IMR-90 (cell line): ENCODE measurements around the gene LRG1. TPM values are rescaled to one million over a fixed set of nuclear protein-coding genes. Genes with fewer than 3 reads are reported as not detected.

Source experiments
- ATAC-seq: fragments of 200-7000 bp; cut with Tn5 transposase; 2 replicates; pipeline ENCODE4 v1.9.1; 2020; ENCODE audit warnings: low read depth, mild to moderate bottlenecking, moderate library complexity
- BruUV-seq: library from RNA; stranded (reverse); fragments of 400-500 nt; replicated peaks from 2 replicates; lab custom pipeline; 2021; lab: Mats Ljungman, UMichigan
- CTCF ChIA-PET: fragments of 300-600 bp; formaldehyde crosslinking; extraction: SDS; loops from one replicate; lab custom pipeline; 2021; ENCODE audit warnings: antibody characterized with exemption; lab: Yijun Ruan, JAX
- POLR2A ChIA-PET: fragments of 300-600 bp; sonication (Branson Sonifier 250); formaldehyde crosslinking; loops from one replicate; lab custom pipeline; 2022; ENCODE audit warnings: antibody characterized with exemption; ENCODE audit not compliant: unreplicated experiment; lab: Charles Lee
- DNase-seq: peaks from one replicate; pipeline ENCODE4 v3.0.0; 2013
- H2AFZ ChIP-seq: replicated peaks from 2 replicates; pipeline ENCODE3; 2013; ENCODE audit warnings: low read length, mild to moderate bottlenecking; ENCODE audit not compliant: poor library complexity
- H2AK5ac ChIP-seq: 2 replicates; pipeline ENCODE4 v1.6.1; 2013; ENCODE audit warnings: low read depth, low read length, inconsistent platforms
- H2AK9ac ChIP-seq: replicated peaks from 2 replicates; pipeline ENCODE3; 2013; ENCODE audit warnings: mild to moderate bottlenecking, low read depth, low read length, moderate library complexity; ENCODE audit not compliant: poor library complexity
- H2BK120ac ChIP-seq: 2 replicates; pipeline ENCODE4 v1.6.1; 2013; ENCODE audit warnings: low read depth, low read length, inconsistent platforms
- H2BK15ac ChIP-seq: 3 replicates; pipeline ENCODE4 v1.6.1; 2013; ENCODE audit warnings: low read depth, low read length, inconsistent platforms
- H2BK20ac ChIP-seq: 2 replicates; pipeline ENCODE4 v1.6.1; 2013; ENCODE audit warnings: low read depth, mild to moderate bottlenecking, inconsistent platforms, low read length, moderate library complexity
- H2BK5ac ChIP-seq: 2 replicates; pipeline ENCODE4 v1.6.1; 2013; ENCODE audit warnings: mild to moderate bottlenecking, low read depth, low read length, inconsistent platforms; ENCODE audit not compliant: poor library complexity, severe bottlenecking
- H3K14ac ChIP-seq: replicated peaks from 2 replicates; pipeline ENCODE4 v1.6.1; 2013; ENCODE audit warnings: low read depth, low read length, inconsistent platforms
- H3K18ac ChIP-seq: 2 replicates; pipeline ENCODE4 v1.6.1; 2013; ENCODE audit warnings: low read depth, low read length, control low read depth
- H3K23ac ChIP-seq: 2 replicates; pipeline ENCODE4 v1.6.1; 2013; ENCODE audit warnings: low read depth, low read length, inconsistent platforms
- H3K27ac ChIP-seq: 2 replicates; pipeline ENCODE4 v1.5.1; 2013; ENCODE audit warnings: mild to moderate bottlenecking, control low read depth, low read length; ENCODE audit not compliant: insufficient read depth
- H3K27me3 ChIP-seq: 2 replicates; pipeline ENCODE4 v1.6.1; 2013; ENCODE audit warnings: low read length; ENCODE audit not compliant: control insufficient read depth, insufficient read depth
- H3K36me3 ChIP-seq: 2 replicates; pipeline ENCODE4 v1.6.1; 2013; ENCODE audit warnings: low read length, mixed read lengths; ENCODE audit not compliant: control insufficient read depth, insufficient read depth
- H3K4ac ChIP-seq: 2 replicates; pipeline ENCODE4 v1.6.1; 2013; ENCODE audit warnings: low read depth, low read length, inconsistent platforms
- H3K4me1 ChIP-seq: 2 replicates; pipeline ENCODE4 v1.6.1; 2013; ENCODE audit warnings: low read length, mixed read lengths; ENCODE audit not compliant: control insufficient read depth, insufficient read depth
- H3K4me2 ChIP-seq: 2 replicates; pipeline ENCODE4 v1.6.1; 2013; ENCODE audit warnings: low read depth, mild to moderate bottlenecking, control low read depth, low read length, moderate library complexity
- H3K4me3 ChIP-seq: 2 replicates; pipeline ENCODE4 v1.5.1; 2013; ENCODE audit warnings: low read depth, mild to moderate bottlenecking, control low read depth, low read length, moderate library complexity; ENCODE audit not compliant: insufficient read depth
- H3K56ac ChIP-seq: 2 replicates; pipeline ENCODE4 v1.6.1; 2013; ENCODE audit warnings: low read length, inconsistent platforms; ENCODE audit not compliant: insufficient read depth; ENCODE audit errors: extremely low read depth
- H3K79me1 ChIP-seq, 2 experiments: 2 replicates each; pipeline ENCODE4 v1.6.1; 2013; ENCODE audit warnings: low read length in 2 of 2, inconsistent platforms in 1 of 2, low read depth in 1 of 2
- H3K9ac ChIP-seq: 2 replicates; pipeline ENCODE4 v1.6.1; 2013; ENCODE audit warnings: low read depth, low read length, control low read depth
- H3K9me1 ChIP-seq: 2 replicates; pipeline ENCODE4 v1.6.1; 2013; ENCODE audit warnings: low read length, inconsistent platforms; ENCODE audit not compliant: insufficient read depth
- H3K9me3 ChIP-seq: 2 replicates; pipeline ENCODE4 v1.6.1; 2013; ENCODE audit warnings: low read length; ENCODE audit not compliant: control insufficient read depth, insufficient read depth
- H4K20me1 ChIP-seq: 2 replicates; pipeline ENCODE4 v1.6.1; 2013; ENCODE audit warnings: low read length, inconsistent platforms; ENCODE audit not compliant: insufficient read depth
- H4K5ac ChIP-seq: 2 replicates; pipeline ENCODE4 v1.6.1; 2013; ENCODE audit warnings: mild to moderate bottlenecking, low read depth, low read length, control low read depth
- H4K8ac ChIP-seq, 2 experiments: 2 replicates each; pipeline ENCODE4 v1.6.1; 2013; ENCODE audit warnings: low read depth in 2 of 2, low read length in 2 of 2, control low read depth in 1 of 2, inconsistent platforms in 1 of 2
- H4K91ac ChIP-seq: 2 replicates; pipeline ENCODE4 v1.6.1; 2013; ENCODE audit warnings: low read depth, low read length, inconsistent platforms; ENCODE audit not compliant: insufficient read depth
- BHLHE40 ChIP-seq: fragments of 150-350 bp; IDR thresholded peaks from 2 replicates; pipeline ENCODE4 v1.6.1; 2016; ENCODE audit warnings: mild to moderate bottlenecking, low read depth, low read length
- CEBPB ChIP-seq: IDR thresholded peaks from 2 replicates; pipeline ENCODE4 v1.6.1; 2012; ENCODE audit warnings: low read depth, low read length, improper control_type of control experiment
- CHD1 ChIP-seq: IDR thresholded peaks from 2 replicates; pipeline ENCODE4 v1.6.1; 2012; ENCODE audit warnings: low read depth, low read length, improper control_type of control experiment
- ELK1 ChIP-seq: fragments of 150-350 bp; IDR thresholded peaks from 2 replicates; pipeline ENCODE4 v1.6.1; 2016; ENCODE audit warnings: low read depth, mild to moderate bottlenecking, low read length, moderate library complexity, borderline replicate concordance
- FOS ChIP-seq: fragments of 150-350 bp; IDR thresholded peaks from 2 replicates; pipeline ENCODE4 v1.6.1; 2016; ENCODE audit warnings: low read depth, low read length
- MAFK ChIP-seq: IDR thresholded peaks from 2 replicates; pipeline ENCODE4 v1.6.1; 2012; ENCODE audit warnings: low read depth, low read length, improper control_type of control experiment
- MAZ ChIP-seq: IDR thresholded peaks from 2 replicates; pipeline ENCODE4 v1.6.1; 2012; ENCODE audit warnings: low read depth, mild to moderate bottlenecking, low read length, improper control_type of control experiment, moderate library complexity, borderline replicate concordance
- MXI1 ChIP-seq: IDR thresholded peaks from 2 replicates; pipeline ENCODE4 v1.6.1; 2012; ENCODE audit warnings: low read depth, mild to moderate bottlenecking, low read length, moderate library complexity, borderline replicate concordance
- NFE2L2 ChIP-seq: fragments of 150-350 bp; IDR thresholded peaks from 2 replicates; pipeline ENCODE4 v1.6.1; 2016; ENCODE audit warnings: low read depth, mild to moderate bottlenecking, low read length
- RAD21 ChIP-seq: IDR thresholded peaks from 2 replicates; pipeline ENCODE4 v1.6.1; 2012; ENCODE audit warnings: low read length, improper control_type of control experiment
- RCOR1 ChIP-seq: IDR thresholded peaks from 2 replicates; pipeline ENCODE4 v1.6.1; 2012; ENCODE audit warnings: mild to moderate bottlenecking, low read length, improper control_type of control experiment; ENCODE audit not compliant: insufficient replicate concordance
- RFX5 ChIP-seq: IDR thresholded peaks from 2 replicates; pipeline ENCODE4 v1.8.0; 2012; ENCODE audit warnings: low read depth, mild to moderate bottlenecking, low read length, moderate library complexity
- SMC3 ChIP-seq: fragments of 150-350 bp; IDR thresholded peaks from 2 replicates; pipeline ENCODE4 v1.6.1; 2016; ENCODE audit warnings: low read depth, mild to moderate bottlenecking, antibody characterized with exemption, low read length, moderate library complexity
- WGBS, 2 experiments: methylation state at CpG; one replicate each; pipeline versions ENCODE4 v1.1.5 to v1.1.7; 2013; ENCODE audit warnings: missing lambda C conversion rate in 2 of 2; ENCODE audit not compliant: insufficient read length in 1 of 2; ENCODE audit errors: extremely low coverage in 2 of 2; 5-methylcytosine and 5-hydroxymethylcytosine counted together
- dilution Hi-C: fragments of 300-500 bp; cut with HindIII; formaldehyde crosslinking; loops from one replicate; pipeline ENCODE4 v1.14.3; 2018; ENCODE audit warnings: low sequenced_read_pairs; ENCODE audit not compliant: unreplicated experiment
- in situ Hi-C: fragments of 300-500 bp; cut with MboI; formaldehyde crosslinking; loops from 3 replicates; pipeline ENCODE4 v1.14.3; 2019; ENCODE audit warnings: low sequenced_read_pairs, inconsistent platforms, mixed read lengths
- intact Hi-C: fragments of 100-400 bp; cut with micrococcal nuclease; formaldehyde crosslinking; loops from 2 replicates; pipeline ENCODE4 v1.10.0; 2022
- polyA plus RNA-seq, 3 experiments: library from polyadenylated mRNA; depleted of rRNA; stranded (reverse); fragments of >200 nt; gene quantifications; 2 replicates each; pipeline ENCODE4 v1.2.3, GENCODE V29; 2012; ENCODE audit warnings: low replicate concordance in 1 of 3
- total RNA-seq: library from RNA; depleted of rRNA; stranded (reverse); fragments of >200 nt; gene quantifications from 2 replicates; pipeline ENCODE4 v1.2.3, GENCODE V29; 2012
- TF ChIP-seq, protein P1 (sequence below): fragments of 150-350 bp; IDR thresholded peaks from 2 replicates; pipeline ENCODE4 v1.6.1; 2017; ENCODE audit warnings: mild to moderate bottlenecking, antibody characterized with exemption, low read length, low read depth
- TF ChIP-seq, protein P2 (sequence below): conservative IDR thresholded peaks from 2 replicates; pipeline ENCODE4 v1.5.1; 2012; ENCODE audit warnings: mild to moderate bottlenecking, low read depth, low read length, improper control_type of control experiment

The LRG1 gene
- total and polyA plus RNA-seq, 2 of the 4 experiments (the other 2 are of a cell fraction): not detected

- Histone ChIP-seq H3K4me2 (no peak overlapping the region), H2AK5ac (no peak overlapping the region), H2BK120ac (no peak overlapping the region), H3K27me3 (no peaks in the 10 kb centered on the region), H3K4me3 (no peak overlapping the region), H3K4me1 (no peaks in the 10 kb centered on the region), H3K79me1 (peaks cover 7 to 21% of the 10 kb centered on the region in 2 experiments), H3K36me3 (peaks cover 72% of the 10 kb centered on the region), H2AFZ (no peak overlapping the region), H2BK20ac (no peak overlapping the region), H2AK9ac (peak overlapping the region; percentile 16), H2BK5ac (peak overlapping the region; percentile 95), H2BK15ac (no peak overlapping the region), H4K5ac (no peak overlapping the region), H4K91ac (no peak overlapping the region), H3K14ac (no peak overlapping the region), H3K27ac (no peak overlapping the region), H3K9me1 (peaks cover 13% of the 10 kb centered on the region), H3K18ac (no peak overlapping the region), H4K8ac (no peak overlapping the region), H3K9me3 (no peaks in the 10 kb centered on the region), H4K20me1 (peaks cover 14% of the 10 kb centered on the region; the same call in 1 of the 2 replicates), H3K4ac (no peak overlapping the region), H3K56ac (no peak overlapping the region), H3K23ac (no peak overlapping the region), H3K9ac (no peak overlapping the region)
- no peak for ATAC-seq
- dilution Hi-C loops: no loop called here
- whole genome bisulfite sequencing, 2 experiments: 95% methylated on average over 14 of the region's 41 CpGs; no CpG with 5 or more reads in 1 of the 2 experiments
- POLR2A ChIA-PET: no interaction called here
- intact Hi-C loops: no loop called here
- in situ Hi-C loops: no loop called here
- no peak for DNase-seq
- CTCF ChIA-PET: no interaction called here
- BruUV-seq: no TSS peak
- TF ChIP-seq FOS: no peak
- TF ChIP-seq MXI1: no peak
- TF ChIP-seq, protein P1, sequence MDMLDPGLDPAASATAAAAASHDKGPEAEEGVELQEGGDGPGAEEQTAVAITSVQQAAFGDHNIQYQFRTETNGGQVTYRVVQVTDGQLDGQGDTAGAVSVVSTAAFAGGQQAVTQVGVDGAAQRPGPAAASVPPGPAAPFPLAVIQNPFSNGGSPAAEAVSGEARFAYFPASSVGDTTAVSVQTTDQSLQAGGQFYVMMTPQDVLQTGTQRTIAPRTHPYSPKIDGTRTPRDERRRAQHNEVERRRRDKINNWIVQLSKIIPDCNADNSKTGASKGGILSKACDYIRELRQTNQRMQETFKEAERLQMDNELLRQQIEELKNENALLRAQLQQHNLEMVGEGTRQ: no peak
- TF ChIP-seq MAZ: no peak
- TF ChIP-seq CHD1: no peak
- no peak for TF ChIP-seq ELK1
- TF ChIP-seq RCOR1: no peak
- no peak for TF ChIP-seq RAD21
- no peak for TF ChIP-seq CEBPB
- TF ChIP-seq MAFK: no peak
- no peak for TF ChIP-seq NFE2L2
- TF ChIP-seq RFX5: no peak
- no peak for TF ChIP-seq BHLHE40
- TF ChIP-seq, protein P2, sequence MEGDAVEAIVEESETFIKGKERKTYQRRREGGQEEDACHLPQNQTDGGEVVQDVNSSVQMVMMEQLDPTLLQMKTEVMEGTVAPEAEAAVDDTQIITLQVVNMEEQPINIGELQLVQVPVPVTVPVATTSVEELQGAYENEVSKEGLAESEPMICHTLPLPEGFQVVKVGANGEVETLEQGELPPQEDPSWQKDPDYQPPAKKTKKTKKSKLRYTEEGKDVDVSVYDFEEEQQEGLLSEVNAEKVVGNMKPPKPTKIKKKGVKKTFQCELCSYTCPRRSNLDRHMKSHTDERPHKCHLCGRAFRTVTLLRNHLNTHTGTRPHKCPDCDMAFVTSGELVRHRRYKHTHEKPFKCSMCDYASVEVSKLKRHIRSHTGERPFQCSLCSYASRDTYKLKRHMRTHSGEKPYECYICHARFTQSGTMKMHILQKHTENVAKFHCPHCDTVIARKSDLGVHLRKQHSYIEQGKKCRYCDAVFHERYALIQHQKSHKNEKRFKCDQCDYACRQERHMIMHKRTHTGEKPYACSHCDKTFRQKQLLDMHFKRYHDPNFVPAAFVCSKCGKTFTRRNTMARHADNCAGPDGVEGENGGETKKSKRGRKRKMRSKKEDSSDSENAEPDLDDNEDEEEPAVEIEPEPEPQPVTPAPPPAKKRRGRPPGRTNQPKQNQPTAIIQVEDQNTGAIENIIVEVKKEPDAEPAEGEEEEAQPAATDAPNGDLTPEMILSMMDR: no peak
- no peak for TF ChIP-seq SMC3
Observed at GRCh38 chr19:4493104-4493928, 46.5 kb downstream of the LRG1 start.
